Omental fat pad (tissue), 4 donors: ENCODE results near the gene LRP11. TPM values are rescaled to one million over a fixed set of nuclear protein-coding genes. Genes with fewer than 3 reads are reported as not detected.
A peak's percentile ranks its signal among the peaks of the same experiment; 100 is the strongest.
"Not testable (repeated sequence)": the region's sequence is repeated elsewhere in the genome, so short reads cannot be mapped to it uniquely, and the experiment has no call there.

Experiments
- ATAC-seq: fragments of 150-250 bp; one replicate; pipeline ENCODE4 v1.9.1; 2016; ENCODE audit warnings: mild to moderate bottlenecking, moderate library complexity; ENCODE audit not compliant: low FRiP score
- DNase-seq: peaks from one replicate; pipeline ENCODE4 v3.0.0-alpha.2; 2019; ENCODE audit warnings: low spot score
- total RNA-seq, 4 donors: library from RNA; depleted of rRNA; stranded (reverse); fragments of >200 nt; gene quantifications; one replicate each; pipeline ENCODE4 v1.1.0, GENCODE V29; 2016
- TF ChIP-seq, protein P1 (sequence below), 3 donors: fragments of 450-650 bp; IDR thresholded peaks; one replicate each; pipeline ENCODE4 v1.5.1; 2016 to 2017; ENCODE audit warnings: antibody characterized with exemption in 3 of 3, mild to moderate bottlenecking in 3 of 3, moderate library complexity in 2 of 3

Gene LRP11, protein sequence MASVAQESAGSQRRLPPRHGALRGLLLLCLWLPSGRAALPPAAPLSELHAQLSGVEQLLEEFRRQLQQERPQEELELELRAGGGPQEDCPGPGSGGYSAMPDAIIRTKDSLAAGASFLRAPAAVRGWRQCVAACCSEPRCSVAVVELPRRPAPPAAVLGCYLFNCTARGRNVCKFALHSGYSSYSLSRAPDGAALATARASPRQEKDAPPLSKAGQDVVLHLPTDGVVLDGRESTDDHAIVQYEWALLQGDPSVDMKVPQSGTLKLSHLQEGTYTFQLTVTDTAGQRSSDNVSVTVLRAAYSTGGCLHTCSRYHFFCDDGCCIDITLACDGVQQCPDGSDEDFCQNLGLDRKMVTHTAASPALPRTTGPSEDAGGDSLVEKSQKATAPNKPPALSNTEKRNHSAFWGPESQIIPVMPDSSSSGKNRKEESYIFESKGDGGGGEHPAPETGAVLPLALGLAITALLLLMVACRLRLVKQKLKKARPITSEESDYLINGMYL
- total RNA-seq, result 10 to 100 TPM; 30.5 to 39.4 (median 33.5) TPM

DNA sequence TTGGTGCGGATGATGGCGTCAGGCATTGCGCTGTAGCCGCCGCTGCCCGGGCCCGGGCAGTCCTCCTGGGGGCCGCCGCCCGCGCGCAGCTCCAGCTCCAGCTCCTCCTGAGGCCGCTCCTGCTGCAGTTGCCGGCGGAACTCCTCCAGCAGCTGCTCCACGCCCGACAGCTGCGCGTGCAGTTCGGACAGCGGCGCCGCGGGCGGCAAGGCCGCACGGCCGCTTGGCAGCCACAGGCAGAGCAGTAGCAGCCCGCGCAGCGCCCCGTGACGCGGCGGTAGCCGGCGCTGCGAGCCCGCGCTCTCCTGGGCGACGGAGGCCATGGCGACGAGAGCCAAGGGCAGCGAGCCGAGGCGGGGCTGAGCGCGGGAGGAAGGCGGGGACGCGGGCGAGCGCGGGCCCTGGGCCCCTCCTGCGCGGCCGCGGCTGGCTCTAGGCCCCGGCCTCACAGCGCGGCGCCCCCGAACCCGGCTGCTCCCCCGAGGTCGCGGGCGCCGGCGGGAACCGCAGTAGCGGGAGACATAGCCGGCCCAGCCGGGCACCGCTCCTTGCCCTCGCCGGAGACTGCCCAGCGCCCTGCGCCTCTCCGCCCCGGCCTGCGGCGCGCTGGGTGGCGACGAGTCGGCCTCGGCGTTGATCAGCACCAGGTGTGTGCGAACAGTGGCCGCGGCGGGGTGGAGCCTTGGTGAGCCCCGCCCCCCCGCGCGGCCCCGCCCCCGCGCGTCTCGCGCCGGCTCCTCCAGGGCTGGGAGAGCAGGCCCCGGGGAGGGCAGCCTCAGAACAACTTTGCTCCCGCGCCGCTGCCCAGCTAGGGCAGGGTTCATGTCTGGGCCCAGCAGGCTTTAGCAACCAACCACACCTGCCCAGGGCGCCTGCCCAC, at the start of gene LRP11:
Gene LRP11, minus strand, starts transcription at position 662 of the 880 bp plus-strand sequence. Its CDS starts 339 bp downstream, at position 323.
- DNase-seq (peak; percentile 50), ATAC-seq (peak; percentile 93)
- TF ChIP-seq, protein P1, sequence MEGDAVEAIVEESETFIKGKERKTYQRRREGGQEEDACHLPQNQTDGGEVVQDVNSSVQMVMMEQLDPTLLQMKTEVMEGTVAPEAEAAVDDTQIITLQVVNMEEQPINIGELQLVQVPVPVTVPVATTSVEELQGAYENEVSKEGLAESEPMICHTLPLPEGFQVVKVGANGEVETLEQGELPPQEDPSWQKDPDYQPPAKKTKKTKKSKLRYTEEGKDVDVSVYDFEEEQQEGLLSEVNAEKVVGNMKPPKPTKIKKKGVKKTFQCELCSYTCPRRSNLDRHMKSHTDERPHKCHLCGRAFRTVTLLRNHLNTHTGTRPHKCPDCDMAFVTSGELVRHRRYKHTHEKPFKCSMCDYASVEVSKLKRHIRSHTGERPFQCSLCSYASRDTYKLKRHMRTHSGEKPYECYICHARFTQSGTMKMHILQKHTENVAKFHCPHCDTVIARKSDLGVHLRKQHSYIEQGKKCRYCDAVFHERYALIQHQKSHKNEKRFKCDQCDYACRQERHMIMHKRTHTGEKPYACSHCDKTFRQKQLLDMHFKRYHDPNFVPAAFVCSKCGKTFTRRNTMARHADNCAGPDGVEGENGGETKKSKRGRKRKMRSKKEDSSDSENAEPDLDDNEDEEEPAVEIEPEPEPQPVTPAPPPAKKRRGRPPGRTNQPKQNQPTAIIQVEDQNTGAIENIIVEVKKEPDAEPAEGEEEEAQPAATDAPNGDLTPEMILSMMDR (IDR thresholded peaks at IDR 0.05), result no peak

DNA sequence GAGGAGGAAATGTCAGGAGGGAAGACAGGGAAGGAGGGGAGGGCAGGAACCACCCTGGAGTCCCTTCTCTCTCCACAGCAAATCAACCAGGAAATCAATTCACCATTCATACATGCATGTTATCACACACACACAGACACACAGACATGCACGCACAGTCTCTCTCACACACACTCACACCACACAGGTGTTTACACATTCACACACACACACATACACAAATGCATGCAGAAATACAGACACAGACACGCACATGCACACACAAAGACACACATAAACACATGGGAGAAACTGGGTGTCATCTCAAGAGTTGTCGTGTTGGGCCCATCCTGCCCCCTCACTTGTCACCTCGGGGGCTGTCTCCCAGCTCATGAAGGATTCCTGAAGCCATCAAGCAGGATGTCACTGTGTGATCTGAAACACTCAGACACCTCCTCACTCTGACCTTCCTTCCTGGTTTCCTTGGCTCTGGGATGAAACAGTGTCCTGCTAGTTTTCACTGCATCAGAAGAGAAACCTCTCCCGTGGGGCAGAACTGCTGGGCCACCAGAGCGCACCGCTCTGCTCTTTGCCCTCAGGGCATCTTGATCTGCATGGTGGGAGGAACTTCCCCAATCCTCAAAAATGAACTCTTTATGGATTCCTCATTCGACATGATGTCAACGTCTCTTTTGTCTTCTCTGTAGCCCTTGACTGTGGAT, 49.5 kb upstream of the LRP11 start:
- ATAC-seq (no peak), DNase-seq (no peak)
- TF ChIP-seq, protein P1 (IDR thresholded peaks at IDR 0.05), result no peak

DNA sequence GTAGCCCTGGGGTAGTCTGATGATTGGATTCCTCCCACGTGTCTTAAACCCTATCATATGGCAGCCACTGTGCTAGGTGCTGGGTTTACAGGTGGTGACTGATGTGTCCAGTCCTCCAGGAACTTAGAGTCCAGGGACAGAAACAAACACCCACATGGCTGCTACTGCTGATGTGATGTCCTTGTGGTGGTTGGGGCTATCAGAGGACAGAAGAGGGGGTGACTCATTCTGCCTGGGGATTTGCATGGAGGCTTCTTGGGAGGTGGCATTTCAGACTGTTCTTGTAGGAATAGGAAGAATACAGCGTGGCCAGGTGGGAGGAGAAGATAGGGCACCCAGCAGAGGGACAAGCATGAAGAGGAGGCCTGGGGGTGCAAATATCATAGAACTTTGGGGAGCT, 48.9 kb upstream of the LRP11 start:
- ATAC-seq (no peak), DNase-seq (no peak)
- TF ChIP-seq, protein P1 (IDR thresholded peaks at IDR 0.05), result no peak

DNA sequence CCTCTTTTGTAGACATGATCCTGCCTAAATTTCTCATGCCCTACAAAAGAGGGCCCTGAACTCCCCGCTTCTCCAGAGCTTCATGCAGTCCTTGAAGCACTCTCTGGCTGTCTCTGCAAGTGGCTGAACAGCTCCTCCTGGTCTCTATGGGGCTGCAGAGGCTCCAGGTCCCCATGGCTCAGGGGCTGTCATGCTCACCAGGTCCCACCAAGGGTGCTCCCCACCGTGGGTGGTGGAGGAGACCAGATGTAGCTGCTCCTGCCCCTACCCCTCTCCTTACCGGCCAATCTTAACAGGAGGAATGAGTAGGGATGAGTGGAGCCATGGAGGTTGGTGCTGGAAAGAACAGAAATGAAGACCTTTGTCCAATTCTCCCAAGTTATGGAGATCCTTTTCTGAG, 48.5 kb upstream of the LRP11 start:
- not testable (repeated sequence) for ATAC-seq

DNA sequence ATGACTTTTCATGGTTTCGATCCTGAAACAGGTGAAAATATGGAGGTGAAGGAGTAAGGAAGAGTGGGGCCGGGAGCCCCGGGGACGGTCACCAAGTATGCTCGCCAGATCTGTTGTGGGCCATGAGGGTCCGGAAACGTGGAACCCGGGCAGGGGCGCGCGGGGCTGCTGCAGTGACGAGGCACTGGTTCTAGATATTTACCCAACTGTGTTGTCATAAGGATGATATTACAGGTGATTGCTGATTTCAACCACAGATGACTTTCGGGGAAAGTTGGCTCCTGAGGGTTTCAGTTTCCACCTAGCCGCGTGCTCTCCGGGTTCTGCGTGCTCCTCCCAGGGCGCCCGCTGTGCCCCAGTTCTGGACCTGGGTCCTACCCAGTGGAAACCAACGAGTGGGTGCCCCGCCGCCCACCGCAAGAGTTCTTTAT, 46.6 kb upstream of the LRP11 start:
- TF ChIP-seq, protein P1 (IDR thresholded peaks at IDR 0.05), result no peak
- ATAC-seq, result no peak

More for the DNA sequence above, 48.5 kb upstream of the LRP11 start:
- DNase-seq, result not testable (repeated sequence)

DNA sequence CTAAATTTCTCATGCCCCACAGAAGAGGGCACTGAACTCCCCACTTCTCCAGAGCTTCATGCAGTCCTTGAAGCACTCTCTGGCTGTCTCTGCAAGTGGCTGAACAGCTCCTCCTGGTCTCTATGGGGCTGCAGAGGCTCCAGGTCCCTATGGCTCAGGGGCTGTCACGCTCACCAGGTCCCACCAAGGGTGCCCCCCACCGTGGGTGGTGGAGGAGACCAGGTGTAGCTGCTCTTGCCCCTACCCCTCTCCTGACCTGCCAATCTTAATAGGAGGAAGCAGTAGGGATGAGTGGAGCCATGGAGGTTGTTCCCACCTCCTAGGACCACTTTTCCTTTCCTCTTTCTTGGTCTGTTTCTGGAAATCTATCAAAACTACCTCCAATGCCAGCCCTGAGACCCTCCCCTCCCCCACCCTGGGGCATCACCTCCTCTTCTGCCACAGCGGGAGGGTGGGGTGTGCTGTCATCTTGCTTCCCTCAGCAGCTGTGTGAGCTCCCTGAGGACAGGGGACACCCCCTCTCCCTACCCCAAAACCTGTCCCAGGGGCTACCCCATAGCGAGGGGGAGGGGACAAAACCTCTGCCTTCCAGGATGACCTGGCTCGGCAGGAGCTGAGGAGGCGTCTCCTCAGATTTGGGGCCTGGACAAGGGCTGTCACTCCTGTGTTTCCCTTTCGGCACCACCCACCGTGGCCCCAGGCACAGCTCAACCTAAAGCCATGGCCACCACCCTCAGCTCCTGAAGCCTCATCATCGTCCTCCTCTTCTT, 45.7 kb upstream of the LRP11 start:
- TF ChIP-seq, protein P1 (IDR thresholded peaks at IDR 0.05), result no peak
- ATAC-seq, result no peak
- no peak for DNase-seq

More for the DNA sequence above, 46.6 kb upstream of the LRP11 start:
- DNase-seq, result no peak

DNA sequence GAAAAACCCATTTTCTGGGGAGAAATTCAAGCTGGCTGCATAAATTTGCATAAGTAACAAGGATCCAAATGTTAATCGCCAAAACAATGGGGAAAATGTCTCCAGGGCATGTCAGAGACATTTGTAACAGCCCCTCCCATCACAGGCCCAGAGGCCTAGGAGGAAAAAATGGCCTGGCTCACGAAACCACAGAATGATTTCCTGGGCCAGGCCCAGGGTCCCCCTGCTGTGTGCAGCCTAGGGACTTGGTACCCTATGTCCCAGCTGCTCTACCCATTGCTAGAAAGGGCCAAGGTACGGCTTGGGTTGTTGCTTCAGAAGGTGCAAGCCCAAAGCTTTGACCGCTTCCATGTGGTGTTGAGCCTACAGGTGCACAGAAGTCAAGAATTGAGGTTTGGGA, 44.3 kb upstream of the LRP11 start:
- not testable (repeated sequence) for ATAC-seq, DNase-seq
